Mesenchymal stem cell (in vitro differentiated cells and primary cell): ENCODE measurements around the gene TRIM3.

Source experiments
- DNase-seq: peaks from one replicate; pipeline ENCODE4 v3.0.0-alpha.2; 2013
- H2AFZ ChIP-seq: one replicate; pipeline ENCODE4 v1.6.1; 2013; ENCODE audit warnings: low read depth, mild to moderate bottlenecking, control low read depth, inconsistent platforms, low read length, moderate library complexity
- H2AK5ac ChIP-seq: 2 replicates; pipeline ENCODE4 v1.6.1; 2013; ENCODE audit warnings: low read length, moderate library complexity, mild to moderate bottlenecking, inconsistent platforms; ENCODE audit not compliant: severe bottlenecking
- H2BK120ac ChIP-seq: one replicate; pipeline ENCODE4 v1.6.1; 2013; ENCODE audit warnings: low read depth, mild to moderate bottlenecking, inconsistent platforms, low read length, moderate library complexity
- H2BK12ac ChIP-seq, 2 experiments: one replicate each; pipeline ENCODE4 v1.6.1; 2013; ENCODE audit warnings: inconsistent platforms in 2 of 2, low read length in 2 of 2, mild to moderate bottlenecking in 2 of 2, moderate library complexity in 2 of 2, control low read depth in 1 of 2
- H2BK15ac ChIP-seq: one replicate; pipeline ENCODE4 v1.6.1; 2013; ENCODE audit warnings: mild to moderate bottlenecking, low read depth, inconsistent platforms; ENCODE audit not compliant: poor library complexity, severe bottlenecking
- H2BK5ac ChIP-seq: 2 replicates; pipeline ENCODE4 v1.6.1; 2013; ENCODE audit warnings: low read depth, mild to moderate bottlenecking, low read length, control low read depth, inconsistent platforms; ENCODE audit not compliant: poor library complexity, severe bottlenecking
- H3K14ac ChIP-seq, 2 experiments: one replicate each; pipeline ENCODE4 v1.6.1; 2013; ENCODE audit warnings: inconsistent platforms in 2 of 2, low read length in 2 of 2, control low read depth in 1 of 2, mild to moderate bottlenecking in 1 of 2, moderate library complexity in 1 of 2
- H3K18ac ChIP-seq, 2 experiments: one replicate each; pipeline ENCODE4 v1.6.1; 2013; ENCODE audit warnings: inconsistent platforms in 2 of 2, low read length in 2 of 2, control low read depth in 1 of 2, low read depth in 1 of 2, mild to moderate bottlenecking in 1 of 2
- H3K23ac ChIP-seq, 2 experiments: one replicate each; pipeline ENCODE4 v1.6.1; 2013; ENCODE audit warnings: inconsistent platforms in 2 of 2, low read length in 2 of 2, mild to moderate bottlenecking in 2 of 2, moderate library complexity in 2 of 2, control low read depth in 1 of 2
- H3K27ac ChIP-seq: 2 replicates; pipeline ENCODE4 v1.5.1; 2013; ENCODE audit warnings: mild to moderate bottlenecking, moderate library complexity, low read length, control low read depth, inconsistent platforms; ENCODE audit not compliant: poor library complexity, severe bottlenecking
- H3K27me3 ChIP-seq, 2 experiments: 2 replicates each; pipeline versions ENCODE4 v1.6.1 to v1.7.0; 2013; ENCODE audit warnings: low read length in 2 of 2, mild to moderate bottlenecking in 2 of 2, moderate library complexity in 2 of 2, control low read depth in 1 of 2, inconsistent platforms in 1 of 2; ENCODE audit not compliant: control insufficient read depth in 1 of 2, insufficient read depth in 1 of 2
- H3K36me3 ChIP-seq, 2 experiments: 2 replicates each; pipeline versions ENCODE4 v1.6.1 to v1.7.0; 2013; ENCODE audit warnings: low read length in 2 of 2, control low read depth in 1 of 2, inconsistent platforms in 1 of 2, low read depth in 1 of 2, mild to moderate bottlenecking in 1 of 2; ENCODE audit not compliant: insufficient read depth in 2 of 2, control insufficient read depth in 1 of 2
- H3K4ac ChIP-seq, 2 experiments: one replicate each; pipeline ENCODE4 v1.6.1; 2013; ENCODE audit warnings: inconsistent platforms in 2 of 2, low read length in 2 of 2, mild to moderate bottlenecking in 2 of 2, moderate library complexity in 2 of 2, control low read depth in 1 of 2, low read depth in 1 of 2
- H3K4me1 ChIP-seq: 2 replicates; pipeline ENCODE4 v1.6.1; 2013; ENCODE audit warnings: low read depth, low read length, control low read depth; ENCODE audit not compliant: control insufficient read depth, insufficient read depth
- H3K4me2 ChIP-seq: 2 replicates; pipeline ENCODE4 v1.6.1; 2013; ENCODE audit warnings: low read length, mild to moderate bottlenecking, inconsistent platforms; ENCODE audit not compliant: poor library complexity, severe bottlenecking
- H3K4me3 ChIP-seq, 2 experiments: 2 replicates each; pipeline versions ENCODE4 v1.5.1 to v1.7.0; 2013; ENCODE audit warnings: low read length in 2 of 2, mild to moderate bottlenecking in 2 of 2, control low read depth in 1 of 2, low read depth in 1 of 2; ENCODE audit not compliant: insufficient read depth in 1 of 2
- H3K79me1 ChIP-seq: replicated peaks from 2 replicates; pipeline ENCODE4 v1.6.1; 2013; ENCODE audit warnings: mild to moderate bottlenecking, control low read depth, low read length, inconsistent platforms; ENCODE audit not compliant: poor library complexity, severe bottlenecking
- H3K9ac ChIP-seq: 2 replicates; pipeline ENCODE4 v1.7.0; 2013; ENCODE audit warnings: mild to moderate bottlenecking, low read length, moderate library complexity
- H3K9me3 ChIP-seq: 2 replicates; pipeline ENCODE4 v1.7.0; 2013; ENCODE audit warnings: mild to moderate bottlenecking, low read length; ENCODE audit not compliant: control insufficient read depth
- H4K8ac ChIP-seq: one replicate; pipeline ENCODE4 v1.6.1; 2013; ENCODE audit warnings: inconsistent platforms, mild to moderate bottlenecking, low read length, moderate library complexity
- H4K91ac ChIP-seq: one replicate; pipeline ENCODE4 v1.6.1; 2013; ENCODE audit warnings: mild to moderate bottlenecking, low read length, inconsistent platforms
- WGBS: methylation state at CpG from one replicate; pipeline ENCODE4 v1.1.7; 2013; ENCODE audit warnings: mixed read lengths; 5-methylcytosine and 5-hydroxymethylcytosine counted together

TRIM3 gene

DNA sequence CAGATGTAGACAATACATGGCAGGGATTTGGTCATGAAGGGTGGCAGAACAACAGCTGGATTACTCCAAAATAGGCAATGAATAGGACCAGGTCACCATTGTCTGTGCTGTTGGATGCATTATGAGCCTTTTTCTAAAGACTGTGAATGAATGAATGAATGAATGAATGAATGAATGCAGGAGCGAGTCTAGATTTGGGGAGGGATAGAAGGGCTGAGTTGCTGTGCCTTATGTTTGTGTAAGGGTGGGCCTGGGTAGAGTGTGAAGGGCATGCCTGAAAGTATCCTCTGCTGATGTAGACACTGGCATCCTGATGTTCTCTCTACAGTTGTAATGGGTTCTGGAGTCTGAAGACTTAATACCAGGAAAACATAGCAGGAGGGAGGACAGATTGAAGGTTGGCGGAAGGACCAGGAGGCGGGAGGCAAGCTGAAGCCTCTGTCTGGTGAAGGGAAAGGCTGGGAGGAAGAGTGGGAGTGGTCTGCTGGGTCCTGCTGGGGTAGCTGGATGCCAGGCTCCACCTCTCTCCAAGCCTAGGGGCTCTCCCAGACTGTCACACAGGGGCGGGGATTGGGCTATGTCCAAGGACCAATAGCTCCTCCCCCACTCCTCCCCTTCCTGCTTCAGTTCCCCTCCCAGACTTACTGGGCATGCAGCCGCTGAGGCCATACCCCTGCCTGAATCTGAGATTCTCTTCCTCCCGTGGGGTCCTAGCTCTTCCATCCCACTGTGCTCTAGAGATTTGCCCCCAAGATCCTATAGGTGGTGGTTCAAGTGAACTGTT, 4.8 kb downstream of the TRIM3 start:
- Histone ChIP-seq H3K4me1 (peaks cover 8% of the 10 kb centered on the region), H3K9ac (no peak overlapping the region), H2AK5ac (no peak overlapping the region), H3K23ac (no peak overlapping the region), H2BK120ac (no peak overlapping the region), H4K8ac (peak overlapping the region; percentile 4), H3K14ac (no peak overlapping the region), H4K91ac (no peak overlapping the region), H2BK5ac (no peak overlapping the region), H3K9me3 (no peaks in the 10 kb centered on the region), H3K36me3 (peaks cover 11 to 39% of the 10 kb centered on the region in 2 experiments), H3K27ac (peak overlapping the region; percentile 13), H3K18ac (peak overlapping the region in 1 of 2 experiments; percentile 37), H3K4me2 (no peak overlapping the region), H2BK12ac (no peak overlapping the region), H3K4ac (no peak overlapping the region), H3K4me3 (no peak overlapping the region), H2AFZ (no peak overlapping the region), H3K27me3 (no peaks in the 10 kb centered on the region), H2BK15ac (no peak overlapping the region), H3K79me1 (peaks cover 30% of the 10 kb centered on the region)
- WGBS: 26% methylated on average over 6 of the region's 6 CpGs
- DNase-seq: peak; percentile 96

DNA sequence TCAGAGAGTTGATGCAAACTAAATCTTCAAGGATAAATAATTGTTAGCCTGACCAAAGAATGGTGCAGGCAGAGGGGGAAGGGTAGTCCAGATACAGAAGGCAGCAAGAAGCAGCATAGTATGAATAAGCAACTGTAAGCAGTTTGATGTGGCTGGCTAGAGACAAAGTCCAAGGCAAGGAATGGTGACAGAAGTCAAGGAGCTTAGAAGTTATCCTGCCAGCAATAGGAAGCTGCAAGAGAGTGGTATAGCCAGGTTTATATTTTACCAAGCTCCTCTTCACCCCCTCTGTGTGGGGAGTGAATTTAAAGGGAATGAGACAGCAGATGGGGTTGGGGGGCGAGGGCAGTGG, 14.7 kb downstream of the TRIM3 start:
- H4K8ac ChIP-seq: no peak overlapping the region
- WGBS: 91% methylated on average over 1 of the region's 1 CpG
- no peaks in the 10 kb centered on the region for H3K27me3 ChIP-seq
- DNase-seq: no peak
- H3K4me2 ChIP-seq: no peak overlapping the region
- H2AFZ ChIP-seq: no peak overlapping the region
- H3K79me1 ChIP-seq: peaks cover 3% of the 10 kb centered on the region
- no peak overlapping the region for H3K4ac ChIP-seq
- no peaks in the 10 kb centered on the region for H3K9me3 ChIP-seq
- no peak overlapping the region for H2BK5ac ChIP-seq
- no peak overlapping the region for H4K91ac ChIP-seq
- no peak overlapping the region for H2AK5ac ChIP-seq
- no peaks in the 10 kb centered on the region for H3K4me1 ChIP-seq
- no peak overlapping the region for H3K27ac ChIP-seq
- no peak overlapping the region for H3K23ac ChIP-seq
- H3K9ac ChIP-seq: no peak overlapping the region
- H3K18ac ChIP-seq: no peak overlapping the region
- H2BK15ac ChIP-seq: no peak overlapping the region
- H3K36me3 ChIP-seq: peaks cover 51 to 92% of the 10 kb centered on the region in 2 experiments
- no peak overlapping the region for H3K14ac ChIP-seq
- no peak overlapping the region for H2BK120ac ChIP-seq
- no peak overlapping the region for H3K4me3 ChIP-seq
- H2BK12ac ChIP-seq: no peak overlapping the region

DNA sequence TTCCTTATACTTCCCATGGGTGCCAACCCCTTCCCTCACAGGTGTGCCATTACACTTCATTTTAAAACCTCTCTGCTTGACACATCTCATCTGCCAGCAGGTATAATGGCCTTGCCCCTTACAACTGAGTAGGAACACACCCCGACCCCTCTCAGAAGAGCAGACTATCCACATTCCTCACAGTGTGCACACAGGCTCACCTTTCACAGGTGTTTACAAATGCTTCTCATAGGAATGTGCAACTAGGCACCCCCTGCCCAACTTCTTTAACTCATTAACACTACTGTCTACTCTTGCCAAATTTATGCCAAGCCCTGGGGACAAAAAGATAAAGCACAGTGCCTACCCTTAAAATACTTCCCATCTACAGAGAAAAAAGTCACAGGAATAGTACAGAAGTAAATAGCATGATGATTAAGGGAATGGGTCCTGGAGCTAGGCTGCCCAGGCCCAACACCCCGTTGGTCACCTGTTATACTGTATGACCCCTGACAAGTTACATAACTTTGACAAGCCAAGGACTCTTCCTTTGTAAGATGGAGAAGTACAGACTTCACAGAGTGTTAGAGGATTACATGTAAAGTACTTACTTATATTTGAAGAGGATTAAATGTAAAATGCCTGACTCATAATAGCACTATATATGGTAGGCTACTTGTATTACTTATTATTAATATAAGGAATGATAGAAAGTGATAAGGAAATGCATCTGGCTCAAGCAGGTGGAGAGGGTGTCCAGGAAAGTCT, 15.2 kb downstream of the TRIM3 start:
- Histone ChIP-seq H2BK5ac (no peak overlapping the region), H2BK15ac (no peak overlapping the region), H3K36me3 (peaks cover 48 to 91% of the 10 kb centered on the region in 2 experiments), H3K27me3 (no peaks in the 10 kb centered on the region), H2AK5ac (no peak overlapping the region), H3K4me2 (no peak overlapping the region), H2AFZ (no peak overlapping the region), H3K4me3 (no peak overlapping the region), H3K9me3 (no peaks in the 10 kb centered on the region), H3K14ac (no peak overlapping the region), H3K79me1 (peaks cover 3% of the 10 kb centered on the region), H3K23ac (no peak overlapping the region), H4K8ac (no peak overlapping the region), H3K4me1 (no peaks in the 10 kb centered on the region), H2BK120ac (no peak overlapping the region), H4K91ac (no peak overlapping the region), H3K18ac (no peak overlapping the region), H3K27ac (no peak overlapping the region), H3K4ac (no peak overlapping the region), H3K9ac (no peak overlapping the region), H2BK12ac (no peak overlapping the region)
- WGBS: 90% methylated on average over 2 of the region's 2 CpGs
- no peak for DNase-seq

GRCh38 chr11:6457581-6458320, 16.0 kb downstream of the TRIM3 start:
- Histone ChIP-seq H3K4me1 (no peaks in the 10 kb centered on the region), H2BK5ac (no peak overlapping the region), H2BK15ac (no peak overlapping the region), H3K14ac (no peak overlapping the region), H3K18ac (no peak overlapping the region), H2BK12ac (no peak overlapping the region), H3K4me2 (no peak overlapping the region), H3K23ac (no peak overlapping the region), H2BK120ac (no peak overlapping the region), H4K91ac (no peak overlapping the region), H3K9ac (no peak overlapping the region), H3K4ac (no peak overlapping the region), H4K8ac (no peak overlapping the region), H3K4me3 (no peak overlapping the region), H3K27me3 (no peaks in the 10 kb centered on the region), H2AK5ac (no peak overlapping the region), H3K36me3 (peaks cover 44 to 94% of the 10 kb centered on the region in 2 experiments), H2AFZ (no peak overlapping the region), H3K9me3 (no peaks in the 10 kb centered on the region), H3K79me1 (peaks cover 1% of the 10 kb centered on the region), H3K27ac (no peak overlapping the region)
- 94% methylated on average over 26 of the region's 26 CpGs for WGBS
- no peak for DNase-seq
